WTC11 (cell line): ENCODE data around the gene ENO2. TPM values are rescaled to one million over a fixed set of nuclear protein-coding genes. Genes with fewer than 3 reads are reported as not detected.

Experiments
- ARID4B ChIP-seq: sonication (generic); formaldehyde crosslinking; IDR thresholded peaks from 2 replicates; pipeline ENCODE4 v1.8.0; 2023; ENCODE audit warnings: missing genetic modification reagents, mild to moderate bottlenecking, borderline replicate concordance
- ATF2 ChIP-seq: sonication (generic); formaldehyde crosslinking; IDR thresholded peaks from 2 replicates; pipeline ENCODE4 v1.8.1; 2022; ENCODE audit warnings: low read depth, missing genetic modification reagents, borderline replicate concordance
- ATF3 ChIP-seq: sonication (generic); formaldehyde crosslinking; conservative IDR thresholded peaks from 2 replicates; pipeline ENCODE4 v1.8.1; 2022; ENCODE audit warnings: mild to moderate bottlenecking, missing genetic modification reagents
- CBFB ChIP-seq: sonication (generic); formaldehyde crosslinking; IDR thresholded peaks from 2 replicates; pipeline ENCODE4 v1.8.1; 2022; ENCODE audit warnings: mild to moderate bottlenecking, low read depth, missing genetic modification reagents
- CDX4 ChIP-seq: fragments of 250-450 bp; sonication (Bioruptor Pico); IDR thresholded peaks from 2 replicates; pipeline ENCODE4 v1.9.0; 2021; ENCODE audit warnings: moderate library complexity, mild to moderate bottlenecking, inconsistent platforms, borderline replicate concordance
- EMX1 ChIP-seq: fragments of 250-450 bp; sonication (Bioruptor Pico); IDR thresholded peaks from 2 replicates; pipeline ENCODE4 v1.8.0; 2021; ENCODE audit warnings: mild to moderate bottlenecking
- ETV6 ChIP-seq: sonication (generic); formaldehyde crosslinking; IDR thresholded peaks from 2 replicates; pipeline ENCODE4 v1.8.1; 2022; ENCODE audit warnings: mild to moderate bottlenecking, missing genetic modification reagents
- FOXK1 ChIP-seq: sonication (generic); formaldehyde crosslinking; IDR thresholded peaks from 2 replicates; pipeline ENCODE4 v1.8.0; 2022; ENCODE audit warnings: mild to moderate bottlenecking, moderate library complexity, missing genetic modification reagents
- FOXP1 ChIP-seq: sonication (generic); formaldehyde crosslinking; IDR thresholded peaks from 2 replicates; pipeline ENCODE4 v1.8.0; 2022; ENCODE audit warnings: missing genetic modification reagents, mild to moderate bottlenecking, moderate library complexity, borderline replicate concordance
- GABPB1 ChIP-seq: sonication (generic); formaldehyde crosslinking; IDR thresholded peaks from 2 replicates; pipeline ENCODE4 v1.8.1; 2023; ENCODE audit warnings: mild to moderate bottlenecking, missing genetic modification reagents
- GTF2I ChIP-seq: fragments of 250-450 bp; sonication (Bioruptor Pico); conservative IDR thresholded peaks from 2 replicates; pipeline ENCODE4 v1.4.0; 2021; ENCODE audit warnings: mild to moderate bottlenecking
- HMGXB4 ChIP-seq: sonication (generic); formaldehyde crosslinking; IDR thresholded peaks from 2 replicates; pipeline ENCODE4 v1.8.1; 2023; ENCODE audit warnings: mild to moderate bottlenecking, moderate library complexity, missing genetic modification reagents
- IRF2 ChIP-seq: sonication (generic); formaldehyde crosslinking; IDR thresholded peaks from 2 replicates; pipeline ENCODE4 v1.8.0; 2022; ENCODE audit warnings: low read depth, missing genetic modification reagents, borderline replicate concordance
- JAZF1 ChIP-seq: fragments of 250-450 bp; sonication (Bioruptor Pico); IDR thresholded peaks from 2 replicates; pipeline ENCODE4 v1.9.0; 2021; ENCODE audit warnings: moderate library complexity, mild to moderate bottlenecking, inconsistent platforms
- JUN ChIP-seq: sonication (generic); formaldehyde crosslinking; IDR thresholded peaks from 2 replicates; pipeline ENCODE4 v1.8.0; 2023; ENCODE audit warnings: mild to moderate bottlenecking, missing genetic modification reagents
- MYBL2 ChIP-seq: sonication (generic); formaldehyde crosslinking; IDR thresholded peaks from 2 replicates; pipeline ENCODE4 v1.8.1; 2023; ENCODE audit warnings: mild to moderate bottlenecking, moderate library complexity, missing genetic modification reagents
- NFATC4 ChIP-seq: fragments of 250-450 bp; sonication (Bioruptor Pico); IDR thresholded peaks from 2 replicates; pipeline ENCODE4 v1.9.0; 2021; ENCODE audit warnings: mild to moderate bottlenecking
- NFE2L1 ChIP-seq: sonication (generic); formaldehyde crosslinking; IDR thresholded peaks from 2 replicates; pipeline ENCODE4 v1.8.1; 2023; ENCODE audit warnings: missing genetic modification reagents
- NFYB ChIP-seq: sonication (generic); formaldehyde crosslinking; conservative IDR thresholded peaks from 2 replicates; pipeline ENCODE4 v1.8.0; 2022; ENCODE audit warnings: low read depth, missing genetic modification reagents
- NR2C2 ChIP-seq: sonication (generic); formaldehyde crosslinking; IDR thresholded peaks from 2 replicates; pipeline ENCODE4 v1.8.0; 2022; ENCODE audit warnings: mild to moderate bottlenecking, missing genetic modification reagents
- OVOL2 ChIP-seq: fragments of 250-450 bp; sonication (Bioruptor Pico); IDR thresholded peaks from 2 replicates; pipeline ENCODE4 v1.9.0; 2021; ENCODE audit warnings: mild to moderate bottlenecking, borderline replicate concordance
- PRRX2 ChIP-seq: fragments of 250-450 bp; sonication (Bioruptor Pico); IDR thresholded peaks from 2 replicates; pipeline ENCODE4 v1.8.0; 2021; ENCODE audit warnings: mild to moderate bottlenecking
- SMAD3 ChIP-seq: sonication (generic); formaldehyde crosslinking; IDR thresholded peaks from 2 replicates; pipeline ENCODE4 v1.8.0; 2022; ENCODE audit warnings: missing genetic modification reagents, mild to moderate bottlenecking, borderline replicate concordance
- SOX15 ChIP-seq: fragments of 250-450 bp; sonication (Bioruptor Pico); IDR thresholded peaks from 2 replicates; pipeline ENCODE4 v1.9.0; 2021; ENCODE audit warnings: mild to moderate bottlenecking
- SP1 ChIP-seq: sonication (generic); formaldehyde crosslinking; conservative IDR thresholded peaks from 2 replicates; pipeline ENCODE4 v1.8.1; 2022; ENCODE audit warnings: missing genetic modification reagents
- TEAD4 ChIP-seq: sonication (generic); formaldehyde crosslinking; IDR thresholded peaks from 2 replicates; pipeline ENCODE4 v1.8.0; 2022; ENCODE audit warnings: mild to moderate bottlenecking, missing genetic modification reagents
- TP53 ChIP-seq: sonication (generic); formaldehyde crosslinking; IDR thresholded peaks from 2 replicates; pipeline ENCODE4 v1.8.1; 2023; ENCODE audit warnings: mild to moderate bottlenecking, missing genetic modification reagents
- USF1 ChIP-seq: sonication (generic); formaldehyde crosslinking; IDR thresholded peaks from 2 replicates; pipeline ENCODE4 v1.8.0; 2022; ENCODE audit warnings: mild to moderate bottlenecking, missing genetic modification reagents
- ZNF219 ChIP-seq: sonication (generic); formaldehyde crosslinking; IDR thresholded peaks from 2 replicates; pipeline ENCODE4 v1.8.0; 2023; ENCODE audit warnings: missing genetic modification reagents, mild to moderate bottlenecking, borderline replicate concordance
- ZNF232 ChIP-seq: sonication (generic); formaldehyde crosslinking; IDR thresholded peaks from 2 replicates; pipeline ENCODE4 v1.8.0; 2022; ENCODE audit warnings: mild to moderate bottlenecking, missing genetic modification reagents
- ZNF317 ChIP-seq: sonication (generic); formaldehyde crosslinking; IDR thresholded peaks from 2 replicates; pipeline ENCODE4 v1.8.1; 2023; ENCODE audit warnings: low read depth, mild to moderate bottlenecking, moderate library complexity, missing genetic modification reagents, borderline replicate concordance
- ZNF416 ChIP-seq: fragments of 250-450 bp; sonication (Bioruptor Pico); IDR thresholded peaks from 2 replicates; pipeline ENCODE4 v1.9.0; 2021; ENCODE audit warnings: mild to moderate bottlenecking, inconsistent platforms
- total RNA-seq: library from RNA; stranded (reverse); gene quantifications from 3 replicates; pipeline ENCODE4 v1.2.3, GENCODE V29; 2021

Gene ENO2
- total RNA-seq, 1 experiment from 2014 or later, result 118 TPM

- TF ChIP-seq ZNF317 (CRISPR knock-in tag) (0 out of 2 replicates have a peak, but pooled peaks have one; percentile 24), TEAD4 (CRISPR knock-in tag) (no peak; the same call in 1 of the 2 replicates), NFYB (CRISPR knock-in tag) (peak; percentile 12), NFATC4 (peak; percentile 100), HMGXB4 (CRISPR knock-in tag) (no peak), ETV6 (CRISPR knock-in tag) (0 out of 2 replicates have a peak, but pooled peaks have one; percentile 53), PRRX2 (CRISPR knock-in tag) (peak; percentile 100), ATF2 (CRISPR knock-in tag) (peak; percentile 56; the same call in 1 of the 2 replicates), ZNF232 (CRISPR knock-in tag) (peak; percentile 70; the same call in 1 of the 2 replicates), SMAD3 (CRISPR knock-in tag) (peak; percentile 88), TP53 (CRISPR knock-in tag) (peak; percentile 87), FOXK1 (CRISPR knock-in tag) (peak; percentile 61), GTF2I (CRISPR knock-in tag) (no peak), IRF2 (CRISPR knock-in tag) (peak; percentile 85), USF1 (CRISPR knock-in tag) (peak; percentile 56; the same call in 1 of the 2 replicates), MYBL2 (CRISPR knock-in tag) (peak; percentile 89), CBFB (CRISPR knock-in tag) (peak; percentile 85; the same call in 1 of the 2 replicates), EMX1 (CRISPR knock-in tag) (peak; percentile 100), FOXP1 (CRISPR knock-in tag) (peak; percentile 97), JAZF1 (no peak), JUN (CRISPR knock-in tag) (peak; percentile 90), ATF3 (CRISPR knock-in tag) (no peak), GABPB1 (CRISPR knock-in tag) (no peak), ZNF219 (0 out of 2 replicates have a peak, but pooled peaks have one; percentile 21), ZNF416 (CRISPR knock-in tag) (peak; percentile 99), SP1 (peak; percentile 76), SOX15 (CRISPR knock-in tag) (peak; percentile 90), CDX4 (CRISPR knock-in tag) (peak; percentile 97), NFE2L1 (CRISPR knock-in tag) (peak; percentile 54), NR2C2 (CRISPR knock-in tag) (no peak; the same call in 1 of the 2 replicates), OVOL2 (peak; percentile 95), ARID4B (CRISPR knock-in tag) (peak; percentile 88)
These were observed 29.5 kb downstream of the ENO2 start, which contains the start of the genes C12orf57 and RNU7-1 (continued) for GRCh38 chr12:6943722-6944380.
